ENCODE data around the gene VIL1. TPM values are rescaled to one million over a fixed set of nuclear protein-coding genes. Genes with fewer than 3 reads are reported as not detected.

VIL1 gene
- total and polyA plus RNA-seq, 2 of the 13 experiments (the other 11 are each of a cell fraction or from before 2014, with no cell fraction given): 287 to 301 TPM

GRCh38 chr2:218400930-218401881 lies 17.7 kb upstream of the VIL1 start (continued):
- no peak; the same call in 1 of the 2 replicates for TF ChIP-seq PRDM15 (CRISPR knock-in tag; IDR thresholded peaks at IDR 0.05)
- TF ChIP-seq YY1 (IDR thresholded peaks at IDR 0.05; ENCODE audit: insufficient read depth, insufficient replicate concordance, low read depth, low read length): peak; percentile 74
- TF ChIP-seq ZNF430 (CRISPR knock-in tag; IDR thresholded peaks at IDR 0.05): no peak; the same call in 1 of the 2 replicates
- peak; percentile 50; the same call in 1 of the 2 replicates for TF ChIP-seq ZNF782 (CRISPR knock-in tag; IDR thresholded peaks at IDR 0.05; ENCODE audit: borderline replicate concordance)
- peak; percentile 92 for TF ChIP-seq ZKSCAN8 (CRISPR knock-in tag; IDR thresholded peaks at IDR 0.05; ENCODE audit: borderline replicate concordance)
- no peak for TF ChIP-seq RAD51 (IDR thresholded peaks at IDR 0.05; ENCODE audit: borderline replicate concordance)
- 0 out of 2 replicates have a peak, but pooled peaks have one; percentile 16 for TF ChIP-seq SNAPC2 (CRISPR knock-in tag; IDR thresholded peaks at IDR 0.05)
- 0 out of 2 replicates have a peak, but pooled peaks have one; percentile 33 for TF ChIP-seq ZNF614 (CRISPR knock-in tag; IDR thresholded peaks at IDR 0.05; ENCODE audit: borderline replicate concordance)
- TF ChIP-seq ZNF646 (CRISPR knock-in tag; IDR thresholded peaks at IDR 0.05): no peak
- TF ChIP-seq CCAR2 (optimal IDR thresholded peaks at IDR 0.05; ENCODE audit: low read depth, low read length): no peak
- 0 out of 2 replicates have a peak, but pooled peaks have one; percentile 63 for TF ChIP-seq CHCHD3 (CRISPR knock-in tag; IDR thresholded peaks at IDR 0.05)
- peak; percentile 45 for TF ChIP-seq CTCF (CRISPR knock-in tag; IDR thresholded peaks at IDR 0.05)

Data from HepG2 (cell line).